Stimulated activated CD8-positive, alpha-beta memory T cell treated with anti-CD3 and anti-CD28 coated beads, Interleukin-7, amount 100 ng/mL, for 1 hour (primary cell): ENCODE results near the gene ATG101.

ENCODE experiments used
- DNase-seq, 2 donors: peaks; one replicate each; pipeline ENCODE4 v3.0.0-alpha.2; 2020; ENCODE audit warnings: low read depth in 2 of 2

The ATG101 gene

DNA sequence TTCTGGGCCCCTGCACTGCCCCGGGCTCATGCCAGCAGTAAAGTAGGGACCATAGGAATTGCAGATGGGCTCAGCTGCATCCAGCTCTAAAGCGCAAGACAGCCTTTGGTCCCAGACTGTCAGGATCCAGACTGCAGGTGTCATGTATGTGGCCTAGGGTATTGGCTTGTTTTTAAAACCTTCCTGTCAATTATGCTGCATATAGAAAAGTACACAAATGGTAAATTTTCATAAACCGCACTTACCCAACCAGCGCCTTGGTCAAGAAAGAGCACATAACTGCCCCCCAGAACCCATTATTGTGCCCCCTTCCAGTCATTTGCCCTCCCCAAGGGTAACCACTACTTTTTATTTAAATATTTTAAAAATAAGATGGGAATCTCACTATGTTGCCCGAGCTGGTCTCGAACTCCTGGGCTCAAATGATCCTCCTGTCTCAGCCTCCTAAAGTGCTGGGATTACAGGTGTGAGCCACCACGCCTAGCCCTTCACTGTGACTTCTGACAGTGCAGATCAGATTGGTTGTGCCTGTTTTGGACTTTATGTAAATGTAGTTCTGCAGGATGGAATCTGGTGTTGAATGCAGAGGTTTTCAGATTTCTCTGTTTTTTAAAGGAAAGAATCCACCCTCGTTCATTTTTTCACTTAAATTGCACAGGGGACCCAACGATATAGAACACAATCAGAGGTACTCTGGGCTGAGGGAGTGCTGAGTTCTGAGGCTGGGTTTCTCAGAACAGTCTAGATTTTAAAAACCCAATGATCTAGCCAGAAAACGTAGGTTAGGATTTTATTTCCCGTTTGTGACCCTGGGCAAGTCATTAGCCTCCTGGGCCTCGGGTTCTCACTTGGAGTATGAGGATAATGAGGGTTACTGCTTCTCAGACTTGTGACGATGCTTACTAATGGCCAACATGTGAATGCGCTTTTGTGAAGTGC, 11.9 kb upstream of the ATG101 start:
- no peak for DNase-seq

DNA sequence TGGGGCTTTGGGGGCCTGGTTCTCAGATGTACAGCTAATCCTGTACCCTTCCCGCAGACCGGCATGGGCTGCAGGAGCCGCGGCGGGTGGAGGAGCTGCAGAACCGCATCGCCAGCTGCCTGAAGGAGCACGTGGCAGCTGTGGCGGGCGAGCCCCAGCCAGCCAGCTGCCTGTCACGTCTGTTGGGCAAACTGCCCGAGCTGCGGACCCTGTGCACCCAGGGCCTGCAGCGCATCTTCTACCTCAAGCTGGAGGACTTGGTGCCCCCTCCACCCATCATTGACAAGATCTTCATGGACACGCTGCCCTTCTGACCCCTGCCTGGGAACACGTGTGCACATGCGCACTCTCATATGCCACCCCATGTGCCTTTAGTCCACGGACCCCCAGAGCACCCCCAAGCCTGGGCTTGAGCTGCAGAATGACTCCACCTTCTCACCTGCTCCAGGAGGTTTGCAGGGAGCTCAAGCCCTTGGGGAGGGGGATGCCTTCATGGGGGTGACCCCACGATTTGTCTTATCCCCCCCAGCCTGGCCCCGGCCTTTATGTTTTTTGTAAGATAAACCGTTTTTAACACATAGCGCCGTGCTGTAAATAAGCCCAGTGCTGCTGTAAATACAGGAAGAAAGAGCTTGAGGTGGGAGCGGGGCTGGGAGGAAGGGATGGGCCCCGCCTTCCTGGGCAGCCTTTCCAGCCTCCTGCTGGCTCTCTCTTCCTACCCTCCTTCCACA, 11.0 kb upstream of the ATG101 start:
- DNase-seq = no peak

DNA sequence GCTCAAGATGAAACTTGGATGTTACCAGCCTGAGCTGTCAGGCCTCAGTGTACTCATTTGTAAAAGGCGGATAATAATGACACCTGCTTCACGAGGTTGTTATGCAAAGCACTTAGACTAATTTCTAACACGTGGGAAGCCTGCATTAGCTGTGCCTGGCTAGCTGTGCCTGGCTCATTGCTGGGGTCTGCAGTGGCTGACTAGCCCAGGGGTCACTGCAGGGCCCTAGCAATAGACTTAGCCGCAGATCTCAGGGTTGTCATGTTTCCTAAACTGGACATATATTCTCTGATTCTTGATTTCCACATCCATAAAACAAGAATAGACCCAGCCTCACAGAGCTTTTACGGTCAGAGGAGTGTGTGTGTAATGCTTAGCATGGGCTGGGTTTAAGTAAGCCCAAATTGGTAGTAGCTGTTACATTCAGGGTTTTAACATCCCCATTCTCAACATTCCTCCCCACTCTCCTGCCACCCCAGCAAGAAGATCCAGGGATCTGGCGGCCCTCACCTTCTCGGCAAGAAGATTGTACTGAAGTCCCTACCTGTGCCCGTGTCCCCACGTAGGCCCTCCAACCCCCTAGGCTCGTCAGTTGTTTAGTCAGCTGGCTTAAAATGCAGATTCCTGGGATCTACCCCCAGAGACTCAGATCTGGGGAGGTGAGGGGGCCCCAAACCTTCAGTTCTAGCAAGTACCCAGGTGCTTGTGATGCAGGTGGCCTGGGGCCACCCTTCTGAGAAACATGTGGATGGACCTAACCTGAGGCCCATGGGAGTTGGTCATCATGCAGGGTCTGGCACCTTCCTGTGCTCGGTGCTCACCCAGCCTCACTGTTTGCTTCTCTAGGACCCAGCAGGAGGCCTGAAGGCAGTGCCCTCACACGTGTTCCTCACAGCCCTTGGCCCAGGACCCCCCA, 9.9 kb upstream of the ATG101 start:
- DNase-seq = peak in 1 of 2 donors; percentile 57

DNA sequence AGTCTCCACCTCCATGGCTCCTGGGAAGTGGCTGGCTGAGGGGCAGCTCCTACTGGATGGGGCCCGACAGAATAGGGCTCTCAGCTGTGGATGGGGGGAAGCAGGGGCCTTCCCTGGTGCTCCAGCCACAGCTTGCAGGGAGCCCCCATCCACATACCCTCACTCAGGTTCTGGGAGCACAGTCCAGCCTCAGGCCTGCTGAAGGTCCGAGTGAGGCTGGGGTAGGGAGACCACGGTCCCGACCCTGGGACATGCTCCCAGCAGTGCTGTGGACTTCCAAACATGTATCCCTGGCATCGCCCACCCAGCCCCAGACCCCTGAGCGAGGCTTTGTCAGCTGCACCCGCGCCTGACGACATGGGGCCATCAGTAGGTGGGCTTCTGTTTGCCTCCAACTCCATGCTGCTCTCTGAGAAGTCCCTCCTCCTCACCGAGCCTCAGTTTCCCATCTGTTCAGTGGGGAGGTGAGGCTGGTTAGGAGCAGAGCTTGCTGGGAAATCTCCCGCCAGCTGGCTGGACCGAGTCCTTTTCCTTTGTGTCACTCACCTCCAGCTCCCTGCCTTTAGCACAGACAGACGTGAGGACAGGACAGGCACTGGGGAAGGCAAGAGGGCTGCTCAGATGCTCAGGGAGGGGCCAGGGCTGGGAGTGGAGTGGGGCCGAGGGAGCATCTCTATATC, 9.1 kb upstream of the ATG101 start:
- peak in 1 of 2 donors; percentile 34 for DNase-seq

DNA sequence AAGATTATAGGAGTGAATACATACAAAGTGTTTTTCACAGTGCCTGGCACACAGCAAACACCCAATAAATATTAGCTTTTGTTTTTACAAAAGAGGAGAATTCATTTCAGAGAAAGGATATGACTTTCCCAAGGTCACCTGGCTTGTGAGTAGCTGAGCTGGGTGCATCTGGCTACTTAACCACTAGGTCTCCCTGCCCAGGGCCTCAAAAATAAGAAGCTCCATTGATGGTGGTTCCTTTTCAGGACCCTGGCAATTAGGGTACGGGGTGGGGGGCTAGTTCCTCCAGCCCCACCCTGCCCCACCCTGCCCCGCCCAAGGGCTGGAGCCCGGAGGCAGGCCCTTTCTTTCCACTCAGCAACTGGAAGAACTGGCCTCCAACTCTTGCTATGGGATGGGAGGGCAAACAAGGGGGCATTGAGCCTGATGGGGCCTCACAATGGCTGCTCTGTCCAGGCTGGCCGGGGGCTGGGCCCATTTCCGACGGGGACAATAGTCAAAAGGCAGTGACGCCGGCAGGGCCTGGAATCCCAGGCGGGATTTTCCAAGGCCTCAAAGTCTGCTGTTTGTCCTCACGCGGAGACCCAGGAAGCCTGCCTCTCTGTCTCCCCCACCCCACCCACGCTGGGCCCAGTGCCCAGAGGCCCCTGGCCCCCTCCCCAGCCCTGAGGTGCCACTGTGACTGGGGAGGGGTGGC, 8.2 kb upstream of the ATG101 start:
- no peak for DNase-seq

DNA sequence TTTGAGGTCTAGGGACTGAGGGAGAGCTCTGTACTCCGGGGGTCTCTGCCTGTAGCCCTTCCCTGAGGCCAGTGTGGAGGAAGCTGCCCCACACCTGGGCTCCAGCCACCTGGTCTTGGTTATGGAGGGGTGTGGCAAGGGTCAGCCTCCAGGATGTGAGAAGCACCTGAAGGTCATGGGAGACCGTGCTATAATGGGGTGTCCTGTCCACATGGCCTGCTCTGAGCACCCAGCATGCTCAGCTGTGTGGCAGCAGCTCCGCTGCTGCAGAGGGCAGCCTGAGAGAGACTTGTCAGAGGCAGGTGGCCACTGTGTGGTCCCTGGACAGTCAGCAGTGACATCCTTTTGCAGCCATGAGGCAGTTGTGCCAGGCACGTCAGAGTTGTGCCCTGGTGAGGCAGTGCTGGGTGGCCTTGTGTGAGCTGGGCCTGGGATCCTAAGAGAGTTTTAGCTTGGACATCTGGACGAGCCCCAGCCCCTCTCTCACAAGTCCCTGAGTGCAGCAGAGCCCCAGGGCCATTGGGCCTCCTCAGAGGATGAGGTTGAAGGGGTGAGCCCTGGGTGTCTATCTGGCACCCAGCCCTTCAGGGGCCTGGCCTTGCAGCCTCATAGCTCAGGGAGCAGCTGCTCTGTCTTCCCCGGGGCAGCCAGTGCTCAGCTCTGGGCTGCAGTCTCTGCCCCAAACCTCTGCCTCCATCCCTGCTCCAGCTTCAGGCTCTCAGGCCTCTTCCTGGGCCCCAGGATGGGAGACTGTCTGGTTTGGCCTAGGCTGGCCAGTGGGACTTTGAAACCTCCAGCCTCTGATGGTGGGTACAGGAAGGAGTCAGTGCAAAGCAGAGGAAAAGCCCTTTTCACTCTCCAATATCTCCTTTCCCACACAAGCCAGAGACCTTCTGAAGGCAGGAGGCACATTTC, 7.4 kb upstream of the ATG101 start:
- no peak for DNase-seq

DNA sequence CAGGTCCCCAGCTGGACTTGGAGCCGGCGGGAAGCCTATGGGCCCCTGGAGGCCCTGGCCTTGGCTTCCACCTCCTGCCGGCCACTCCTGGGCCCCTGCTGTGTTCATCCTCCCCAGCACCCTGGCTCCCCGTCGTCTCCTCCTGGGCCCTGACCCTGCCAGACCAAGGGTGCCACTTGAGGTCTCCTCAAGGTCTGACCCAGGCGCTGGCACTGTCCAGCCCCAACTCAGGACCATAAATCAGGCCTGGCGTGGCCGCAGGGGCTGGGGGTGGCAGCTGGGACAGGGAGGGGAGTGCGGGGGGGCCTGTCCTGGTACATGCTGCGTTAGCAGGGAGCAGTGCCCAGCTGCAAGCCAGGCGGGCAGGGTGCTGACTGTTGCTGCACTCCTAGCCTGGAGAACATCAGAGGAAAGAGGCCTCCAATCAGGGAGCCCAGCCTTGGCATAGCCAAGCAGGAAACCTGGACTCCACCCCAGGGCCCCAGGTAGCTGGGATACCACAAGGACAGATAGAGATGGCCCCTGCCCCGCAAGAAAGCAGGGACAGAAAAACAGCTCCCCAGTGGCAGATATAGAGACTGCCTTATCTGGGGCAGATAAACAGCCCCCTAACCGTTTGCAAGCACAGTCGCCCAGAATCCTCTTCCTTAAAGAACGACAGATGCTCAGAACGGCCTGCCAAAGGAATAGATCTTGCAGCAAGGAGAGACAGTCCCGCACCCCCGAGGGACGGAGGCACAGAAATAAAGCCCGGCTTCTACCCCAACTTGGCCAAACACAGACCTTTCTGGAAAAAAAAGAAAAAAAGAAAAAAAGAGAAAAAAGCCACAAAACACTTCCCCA, 6.5 kb upstream of the ATG101 start:
- no peak for DNase-seq

DNA sequence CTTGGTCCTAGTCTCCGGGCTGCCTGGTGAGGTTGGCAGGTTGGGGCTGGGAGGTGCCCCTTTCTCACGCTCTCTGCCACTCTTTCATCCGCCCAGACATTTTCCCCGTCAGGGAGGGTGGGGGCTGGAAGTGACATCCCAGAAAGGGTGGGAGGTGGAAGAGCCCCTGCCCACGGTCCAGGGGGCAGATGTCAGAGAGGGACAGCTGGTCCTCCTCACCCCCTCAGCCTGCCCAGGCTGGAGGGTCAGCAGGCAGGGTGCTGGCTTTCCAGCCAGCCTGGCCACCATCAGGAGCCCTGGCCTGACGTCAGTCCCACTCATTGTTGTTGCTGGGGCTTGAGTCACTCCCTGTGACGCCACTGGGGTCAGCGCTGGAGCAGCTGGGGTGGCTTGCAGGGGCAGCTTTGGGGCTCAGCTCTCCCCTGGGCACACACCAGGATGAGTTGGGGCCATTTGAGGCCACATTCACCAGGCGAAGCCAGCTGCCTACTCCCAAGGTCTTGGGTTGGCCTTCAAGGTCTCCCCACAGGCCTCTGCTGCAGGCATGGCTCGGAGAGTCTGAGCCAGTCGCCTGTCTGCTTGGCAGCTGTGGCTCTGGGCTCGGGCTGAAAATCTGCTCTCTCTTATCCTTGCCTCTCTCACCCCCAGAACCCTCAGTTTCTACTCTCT, 5.7 kb upstream of the ATG101 start:
- no peak for DNase-seq

DNA sequence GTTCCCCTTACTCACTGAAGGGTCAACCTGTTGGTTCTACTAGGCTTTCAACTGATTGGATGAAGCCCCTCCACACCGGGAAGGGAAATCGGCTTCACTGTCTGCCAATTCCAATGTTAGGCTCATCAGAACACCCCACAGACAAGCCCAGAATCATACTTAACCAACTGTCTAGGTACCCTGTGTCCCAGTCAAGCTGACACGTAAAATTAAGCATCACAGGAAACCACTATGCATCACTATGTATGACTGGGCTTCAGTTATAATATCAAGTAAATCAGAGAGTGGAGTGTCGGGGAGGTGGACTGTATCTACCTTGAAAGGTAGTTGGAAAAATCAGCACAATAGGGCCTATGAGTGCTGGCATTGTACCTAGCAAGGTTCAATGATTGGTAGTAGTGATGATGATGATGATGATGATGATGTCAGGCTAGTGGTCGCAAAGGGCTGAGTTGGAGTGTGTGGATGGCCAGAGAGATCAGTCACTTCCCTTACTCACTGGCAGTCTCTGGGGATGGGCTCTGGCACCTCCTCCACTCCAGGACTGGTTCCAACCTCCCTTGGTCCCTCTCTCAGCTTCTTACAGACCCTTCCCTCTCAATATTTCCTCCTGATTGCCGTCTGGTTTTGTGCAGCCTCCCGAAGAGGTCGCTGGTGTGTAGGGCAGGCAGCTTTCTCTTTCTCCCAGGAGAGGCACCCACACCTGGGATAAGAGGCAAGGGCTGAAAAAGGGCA, 3.3 kb upstream of the ATG101 start:
- no peak for DNase-seq

DNA sequence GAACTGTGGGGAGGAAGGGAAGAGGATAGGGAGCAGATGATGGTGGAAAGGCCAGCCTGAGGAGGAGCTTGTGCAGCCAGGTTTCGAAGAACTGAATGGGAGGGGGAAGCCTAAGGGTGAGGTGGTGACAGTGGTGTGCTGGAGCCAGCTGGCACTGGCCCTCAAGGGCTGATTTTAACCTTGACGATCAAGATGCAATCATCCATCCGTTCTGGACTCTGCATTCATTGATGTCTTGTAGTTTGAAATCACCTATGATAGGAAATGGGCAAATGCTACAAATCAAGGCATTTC, 2.8 kb upstream of the ATG101 start:
- DNase-seq = no peak

DNA sequence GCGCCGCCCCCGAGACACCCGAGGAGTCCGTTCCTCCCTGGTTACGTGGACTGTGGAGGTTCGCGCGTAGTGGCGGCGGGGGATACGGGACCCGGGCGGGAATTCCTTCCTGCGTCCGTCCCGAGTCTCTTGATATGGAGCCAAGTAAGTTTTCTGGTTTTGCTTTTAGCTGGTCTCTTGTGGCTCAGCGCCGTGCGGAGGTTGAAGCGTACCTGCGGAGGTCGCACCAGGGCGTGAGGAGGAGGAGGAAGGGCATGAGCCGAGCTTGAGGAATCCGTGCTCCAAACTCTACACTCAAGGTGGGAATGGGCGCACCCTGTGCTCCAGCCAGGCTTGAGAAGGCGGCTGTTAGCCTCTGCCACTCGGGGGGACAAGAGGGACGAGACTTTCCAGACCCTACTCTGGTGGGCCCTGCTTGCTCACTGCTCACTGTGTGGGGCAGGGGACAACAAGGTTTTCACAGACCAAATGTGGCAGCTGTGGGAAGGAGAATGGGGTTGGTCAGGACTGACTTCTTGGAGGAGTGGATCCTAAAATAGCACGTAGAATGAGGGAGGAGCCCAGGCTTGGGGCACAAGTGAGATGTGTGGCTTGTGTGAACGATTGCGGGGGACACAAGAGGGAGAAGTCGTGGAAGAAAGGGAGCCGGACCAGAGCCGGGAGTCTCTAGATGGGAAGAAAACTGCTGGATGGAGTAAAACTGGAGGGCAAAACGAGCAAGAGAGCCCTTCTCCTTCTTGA, 577 bp downstream of the ATG101 start:
- DNase-seq = no peak

DNA sequence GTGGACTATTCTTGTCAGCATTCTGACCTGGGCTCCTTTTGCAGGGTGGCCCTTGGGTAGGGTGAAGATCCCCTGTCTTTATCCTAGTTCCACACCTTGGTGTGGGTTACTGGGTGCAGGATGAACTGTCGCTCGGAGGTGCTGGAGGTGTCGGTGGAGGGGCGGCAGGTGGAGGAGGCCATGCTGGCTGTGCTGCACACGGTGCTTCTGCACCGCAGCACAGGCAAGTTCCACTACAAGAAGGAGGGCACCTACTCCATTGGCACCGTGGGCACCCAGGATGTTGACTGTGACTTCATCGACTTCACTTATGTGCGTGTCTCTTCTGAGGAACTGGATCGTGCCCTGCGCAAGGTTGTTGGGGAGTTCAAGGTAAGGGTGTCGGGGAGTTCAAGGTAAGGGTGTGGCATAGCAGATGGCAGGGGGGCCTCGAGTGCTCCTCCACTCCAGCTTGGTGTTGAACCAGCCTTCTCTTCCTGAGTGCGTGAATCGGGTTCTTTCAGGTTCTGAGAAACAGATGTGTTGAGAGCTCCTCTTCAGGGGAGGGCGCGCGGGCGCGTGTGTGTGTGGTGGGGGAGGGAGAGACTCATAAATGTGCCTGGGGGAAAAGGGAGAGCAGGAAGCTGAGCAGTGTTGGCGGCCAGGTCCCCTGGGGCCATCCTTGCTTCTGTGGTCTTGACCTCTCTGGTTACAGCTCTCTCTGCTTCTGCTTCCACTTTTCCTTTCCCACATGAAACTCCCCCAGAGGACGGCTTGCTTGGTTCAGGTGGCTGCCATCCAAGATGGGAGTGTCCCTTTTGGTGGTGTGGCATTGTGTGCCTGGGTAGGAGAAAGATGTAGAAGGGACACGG, 4.0 kb downstream of the ATG101 start:
- DNase-seq = no peak

DNA sequence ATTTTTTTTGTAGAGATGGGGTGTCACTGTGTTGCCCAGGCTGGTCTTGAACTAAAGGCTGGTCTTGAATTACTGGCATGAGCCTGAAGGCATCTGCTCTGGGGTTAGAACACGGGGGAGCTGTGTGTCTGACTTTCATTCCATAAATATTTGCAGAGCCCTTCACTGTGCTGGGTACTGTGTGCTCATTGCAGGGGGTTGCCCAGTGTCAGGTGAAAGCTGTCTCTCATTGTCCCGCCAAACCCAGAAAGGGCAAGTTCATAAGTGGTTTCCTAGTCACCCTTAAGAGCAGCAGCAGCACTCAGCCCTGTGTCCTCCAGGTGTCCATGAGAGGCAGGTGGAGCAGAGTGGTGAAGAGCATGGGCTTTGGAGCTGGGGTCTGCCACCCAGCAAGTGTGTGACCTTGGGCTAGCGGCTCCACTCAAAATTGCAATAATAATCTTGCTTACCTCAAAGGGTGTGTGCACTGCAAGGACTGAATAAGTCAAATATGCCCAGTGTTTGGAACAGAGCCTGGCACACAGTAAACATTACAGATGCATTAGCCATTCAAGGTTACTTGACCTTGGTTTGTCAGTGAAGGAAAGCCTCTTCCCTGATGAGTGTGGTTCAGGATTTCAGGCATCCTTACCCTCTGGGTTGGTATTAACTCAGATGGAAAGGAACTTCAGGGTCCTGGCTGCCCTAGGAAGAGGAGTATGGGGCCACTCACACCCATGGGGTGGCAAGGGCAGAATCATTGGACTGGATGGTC, 5.4 kb downstream of the ATG101 start:
- DNase-seq = no peak

DNA sequence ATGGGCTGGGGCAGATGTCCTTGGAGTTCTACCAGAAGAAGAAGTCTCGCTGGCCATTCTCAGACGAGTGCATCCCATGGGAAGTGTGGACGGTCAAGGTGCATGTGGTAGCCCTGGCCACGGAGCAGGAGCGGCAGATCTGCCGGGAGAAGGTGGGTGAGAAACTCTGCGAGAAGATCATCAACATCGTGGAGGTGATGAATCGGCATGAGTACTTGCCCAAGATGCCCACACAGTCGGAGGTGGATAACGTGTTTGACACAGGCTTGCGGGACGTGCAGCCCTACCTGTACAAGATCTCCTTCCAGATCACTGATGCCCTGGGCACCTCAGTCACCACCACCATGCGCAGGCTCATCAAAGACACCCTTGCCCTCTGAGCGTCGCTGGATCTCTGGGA, 7.0 kb downstream of the ATG101 start:
- DNase-seq = no peak

DNA sequence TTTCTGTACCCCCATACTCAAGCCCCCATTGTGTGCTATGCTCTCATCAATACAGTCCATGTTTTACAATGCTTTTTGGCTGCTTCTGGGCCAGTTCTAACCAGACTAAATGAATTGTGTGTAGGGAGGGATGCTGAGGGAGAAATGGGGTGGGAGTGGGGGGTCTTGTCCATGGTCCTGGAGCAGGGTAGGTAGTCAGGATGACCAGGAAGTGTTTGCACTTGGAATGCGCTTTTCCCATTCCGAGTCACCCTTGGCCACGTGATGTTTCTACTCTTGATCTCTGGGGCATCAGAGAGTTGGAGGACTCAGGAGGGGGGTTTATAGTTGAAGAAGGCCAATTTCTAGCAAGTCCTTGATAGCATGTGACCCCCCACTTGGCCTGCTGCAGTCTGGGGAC, 8.5 kb downstream of the ATG101 start:
- no peak for DNase-seq
